LNCaP clone FGC (cell line): Measurements from ENCODE around the gene STUB1.
A peak's percentile ranks its signal among the peaks of the same experiment; 100 is the strongest.

Experiments used
- DNase-seq: peaks from one replicate; pipeline ENCODE4 v3.0.0-alpha.2; 2011; ENCODE audit warnings: low read depth
- H3K4me3 ChIP-seq: 2 replicates; pipeline ENCODE4 v1.5.1; 2011; ENCODE audit warnings: mild to moderate bottlenecking, low read depth, low read length, control low read depth
- CTCF ChIP-seq: IDR thresholded peaks from 2 replicates; pipeline ENCODE4 v1.5.1; 2012; ENCODE audit warnings: mild to moderate bottlenecking; ENCODE audit not compliant: control insufficient read depth, insufficient read depth; ENCODE audit errors: extremely low read depth

STUB1 gene

GRCh38 chr16:679814-680624, at the start of gene STUB1:
STUB1 (plus strand) TSS chr16:680410; CDS start chr16:680526, 116 bp downstream.
- DNase-seq, result no peak
- TF ChIP-seq CTCF, result no peak
- H3K4me3 ChIP-seq, result peak within 1 kb of the TSS; percentile 72

- DNase-seq, result no peak
- TF ChIP-seq CTCF, result no peak
- H3K4me3 ChIP-seq, result no peak within 1 kb of the TSS
Measured at GRCh38 chr16:630815-631405, 49.3 kb upstream of the STUB1 start, which contains the start of gene WFIKKN1. WFIKKN1 (plus strand) TSS chr16:630985; CDS start chr16:631254, 269 bp downstream.

GRCh38 chr16:631808-632358, 48.3 kb upstream of the STUB1 start:
- no peak for TF ChIP-seq CTCF
- no peak overlapping the region for H3K4me3 ChIP-seq
- no peak for DNase-seq

- TF ChIP-seq CTCF, result no peak
- no peak for DNase-seq
- no peak overlapping the region for H3K4me3 ChIP-seq
Measured at GRCh38 chr16:632486-633335, 47.5 kb upstream of the STUB1 start.

GRCh38 chr16:633336-634050, 46.7 kb upstream of the STUB1 start:
- DNase-seq, result no peak
- TF ChIP-seq CTCF, result no peak
- no peak overlapping the region for H3K4me3 ChIP-seq

GRCh38 chr16:634051-634670, 46.0 kb upstream of the STUB1 start:
- H3K4me3 ChIP-seq, result no peak overlapping the region
- no peak for DNase-seq
- no peak for TF ChIP-seq CTCF
